ENCODE results near the gene ANTXR2. TPM values are rescaled to one million over a fixed set of nuclear protein-coding genes. Genes with fewer than 3 reads are reported as not detected.

ANTXR2 gene
- total RNA-seq, 4 donors from 2014 or later, result 14.4 to 25.2 (median 19.6) TPM

GRCh38 chr4:80026100-80026499 is 46.9 kb downstream of the ANTXR2 start:
- no peak overlapping the region for H3K4me3 ChIP-seq (ENCODE audit: low read depth, poor library complexity, severe bottlenecking)
- TF ChIP-seq POLR2A (IDR thresholded peaks at IDR 0.05) (no peak), CTCF (IDR thresholded peaks at IDR 0.05) (no peak)
- intact Hi-C loops (cut with DNase I; ENCODE audit: low total_unique reads), result no loop called here
- 88 to 94% methylated on average over 4 of the region's 4 CpGs for WGBS, 2 donors
- no peak for DNase-seq (ENCODE audit: low spot score in 2 of 2)

GRCh38 chr4:80024335-80024734 is 48.7 kb downstream of the ANTXR2 start:
- no peak for TF ChIP-seq CTCF (IDR thresholded peaks at IDR 0.05)
- H3K4me3 ChIP-seq (ENCODE audit: low read depth, poor library complexity, severe bottlenecking), result no peak overlapping the region
- no peak for DNase-seq (ENCODE audit: low spot score in 2 of 2)
- intact Hi-C loops (cut with DNase I; ENCODE audit: low total_unique reads), result no loop called here
- 94 to 100% methylated on average over 1 of the region's 1 CpG for WGBS, 2 donors

- intact Hi-C loops (cut with DNase I; ENCODE audit: low total_unique reads), result no loop called here
- no peak for TF ChIP-seq CTCF (IDR thresholded peaks at IDR 0.05)
- TF ChIP-seq POLR2A (IDR thresholded peaks at IDR 0.05), result no peak
- WGBS, 2 donors, result 81 to 85% methylated on average over 3 of the region's 3 CpGs
- DNase-seq (ENCODE audit: low spot score in 2 of 2), result no peak
- no peak overlapping the region for H3K4me3 ChIP-seq (ENCODE audit: low read depth, poor library complexity, severe bottlenecking)
Measured at GRCh38 chr4:80022282-80022681, 50.7 kb downstream of the ANTXR2 start.

- H3K4me3 ChIP-seq (ENCODE audit: low read depth, poor library complexity, severe bottlenecking), result no peak overlapping the region
- TF ChIP-seq POLR2A (IDR thresholded peaks at IDR 0.05) (no peak), CTCF (IDR thresholded peaks at IDR 0.05) (no peak)
- WGBS, 2 donors, result 79 to 82% methylated on average over 2 of the region's 2 CpGs
- intact Hi-C loops (cut with DNase I; ENCODE audit: low total_unique reads), result no loop called here
- DNase-seq (ENCODE audit: low spot score in 2 of 2), result no peak
Measured at GRCh38 chr4:80017125-80017854, 55.7 kb downstream of the ANTXR2 start.

GRCh38 chr4:80016506-80016905 is 56.5 kb downstream of the ANTXR2 start:
- H3K4me3 ChIP-seq (ENCODE audit: low read depth, poor library complexity, severe bottlenecking), result no peak overlapping the region
- intact Hi-C loops (cut with DNase I; ENCODE audit: low total_unique reads), result no loop called here
- 81 to 93% methylated on average over 1 of the region's 1 CpG for WGBS, 2 donors
- DNase-seq (ENCODE audit: low spot score in 2 of 2), result no peak
- TF ChIP-seq POLR2A (IDR thresholded peaks at IDR 0.05) (no peak), CTCF (IDR thresholded peaks at IDR 0.05) (no peak)

All from lower leg skin (tissue), 4 donors.